ENCODE data around the gene ASB3. TPM values are rescaled to one million over a fixed set of nuclear protein-coding genes. Genes with fewer than 3 reads are reported as not detected.

Gene ASB3
- total RNA-seq, 1 donor from 2014 or later, result 36.6 TPM

GRCh38 chr2:53777134-53777533 is 9.6 kb downstream of the ASB3 start:
- peaks cover 8% of the 10 kb centered on the region for H3K9me3 Mint-ChIP-seq
- no peak for DNase-seq (ENCODE audit: low spot score in 2 of 2, unreplicated experiment in 2 of 2)
- no peaks in the 10 kb centered on the region for H3K27me3 Mint-ChIP-seq (ENCODE audit: low read depth)
- no peak for TF ChIP-seq CTCF (IDR thresholded peaks at IDR 0.05; ENCODE audit: unreplicated experiment)
- H3K4me3 Mint-ChIP-seq, result no peak overlapping the region
- H3K4me1 Mint-ChIP-seq, result peaks cover 3% of the 10 kb centered on the region
- peak overlapping the region; percentile 14 for H3K27ac Mint-ChIP-seq
- H3K36me3 Mint-ChIP-seq, result peaks cover 21% of the 10 kb centered on the region

DNA sequence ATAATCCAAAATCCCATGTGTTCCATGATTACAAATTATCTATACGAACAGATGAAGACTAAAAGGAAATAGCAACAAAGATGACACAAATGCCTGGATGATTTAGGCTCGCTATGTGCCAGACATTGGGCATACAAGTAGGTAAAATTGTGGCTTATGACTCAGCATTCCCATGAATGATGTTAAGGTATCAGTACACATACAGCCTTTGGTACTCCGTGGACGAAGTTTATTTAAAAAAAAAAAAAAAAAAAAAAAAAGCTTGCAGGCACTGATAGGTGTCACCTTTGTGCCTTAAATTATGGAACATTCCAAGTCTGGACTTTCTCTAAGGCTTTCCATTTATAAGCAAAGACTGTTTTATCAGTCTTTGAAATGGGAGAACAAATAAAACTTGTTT is 16.5 kb downstream of the ASB3 start:
- Mint-ChIP-seq H3K27ac (no peak overlapping the region), H3K9me3 (no peaks in the 10 kb centered on the region), H3K27me3 (ENCODE audit: low read depth) (no peaks in the 10 kb centered on the region), H3K36me3 (peaks cover 7% of the 10 kb centered on the region), H3K4me3 (no peak overlapping the region), H3K4me1 (peaks cover 9% of the 10 kb centered on the region)
- no peak for TF ChIP-seq CTCF (IDR thresholded peaks at IDR 0.05; ENCODE audit: unreplicated experiment)
- no peak for DNase-seq (ENCODE audit: low spot score in 2 of 2, unreplicated experiment in 2 of 2)

DNA sequence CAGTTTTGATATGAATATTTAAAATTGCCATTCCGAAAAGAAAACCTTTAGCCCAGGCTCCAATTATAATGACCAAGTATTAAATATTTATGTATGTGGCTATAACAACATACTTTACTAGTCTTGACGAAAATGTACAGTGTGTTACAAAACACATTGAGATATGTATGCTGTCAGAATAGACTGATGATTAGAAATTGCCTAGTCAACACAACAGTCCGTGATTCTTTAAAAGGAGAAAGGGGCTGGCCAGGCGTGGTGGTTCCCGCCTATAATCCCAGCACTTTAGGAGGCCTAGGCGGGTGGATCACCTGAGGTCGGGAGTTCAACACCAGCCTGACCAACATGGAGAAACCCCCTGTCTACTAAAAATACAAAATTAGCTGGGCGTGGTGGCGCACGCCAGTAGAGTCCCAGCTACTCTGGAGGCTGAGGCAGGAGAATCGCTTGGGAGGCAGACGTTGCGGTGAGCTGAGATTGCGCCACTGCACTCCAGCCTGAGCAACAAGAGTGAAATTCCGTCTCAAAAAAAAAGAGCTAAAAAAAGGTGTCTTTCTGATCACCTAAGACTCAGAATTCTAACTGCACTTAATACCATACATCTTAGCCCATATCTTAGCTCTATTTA is 17.3 kb downstream of the ASB3 start:
- peaks cover 7% of the 10 kb centered on the region for H3K36me3 Mint-ChIP-seq
- H3K9me3 Mint-ChIP-seq, result no peaks in the 10 kb centered on the region
- no peak for TF ChIP-seq CTCF (IDR thresholded peaks at IDR 0.05; ENCODE audit: unreplicated experiment)
- no peak for DNase-seq (ENCODE audit: low spot score in 2 of 2, unreplicated experiment in 2 of 2)
- H3K27me3 Mint-ChIP-seq (ENCODE audit: low read depth), result no peaks in the 10 kb centered on the region
- H3K27ac Mint-ChIP-seq, result no peak overlapping the region
- H3K4me1 Mint-ChIP-seq, result peaks cover 9% of the 10 kb centered on the region
- no peak overlapping the region for H3K4me3 Mint-ChIP-seq

DNA sequence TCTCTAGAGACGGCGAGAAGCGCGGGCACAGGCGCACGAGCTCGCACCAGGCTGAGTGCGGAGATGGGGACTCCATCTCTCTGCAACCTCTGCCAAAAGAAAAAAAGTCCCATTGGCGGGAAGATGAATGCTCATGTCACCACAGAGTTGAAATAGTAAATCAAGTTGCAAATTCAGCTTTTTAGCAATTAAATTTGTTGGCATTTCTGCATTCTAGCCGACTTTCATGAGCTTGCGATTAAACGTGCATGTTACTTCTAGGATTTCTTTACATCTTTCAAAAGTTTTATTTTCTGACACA is 18.6 kb downstream of the ASB3 start:
- H3K9me3 Mint-ChIP-seq, result no peaks in the 10 kb centered on the region
- TF ChIP-seq CTCF (IDR thresholded peaks at IDR 0.05; ENCODE audit: unreplicated experiment), result no peak
- H3K36me3 Mint-ChIP-seq, result peaks cover 6% of the 10 kb centered on the region
- H3K27me3 Mint-ChIP-seq (ENCODE audit: low read depth), result no peaks in the 10 kb centered on the region
- DNase-seq (ENCODE audit: low spot score in 2 of 2, unreplicated experiment in 2 of 2), result no peak
- peak overlapping the region; percentile 90 for H3K4me3 Mint-ChIP-seq
- peaks cover 9% of the 10 kb centered on the region for H3K4me1 Mint-ChIP-seq
- peak overlapping the region; percentile 83 for H3K27ac Mint-ChIP-seq

DNA sequence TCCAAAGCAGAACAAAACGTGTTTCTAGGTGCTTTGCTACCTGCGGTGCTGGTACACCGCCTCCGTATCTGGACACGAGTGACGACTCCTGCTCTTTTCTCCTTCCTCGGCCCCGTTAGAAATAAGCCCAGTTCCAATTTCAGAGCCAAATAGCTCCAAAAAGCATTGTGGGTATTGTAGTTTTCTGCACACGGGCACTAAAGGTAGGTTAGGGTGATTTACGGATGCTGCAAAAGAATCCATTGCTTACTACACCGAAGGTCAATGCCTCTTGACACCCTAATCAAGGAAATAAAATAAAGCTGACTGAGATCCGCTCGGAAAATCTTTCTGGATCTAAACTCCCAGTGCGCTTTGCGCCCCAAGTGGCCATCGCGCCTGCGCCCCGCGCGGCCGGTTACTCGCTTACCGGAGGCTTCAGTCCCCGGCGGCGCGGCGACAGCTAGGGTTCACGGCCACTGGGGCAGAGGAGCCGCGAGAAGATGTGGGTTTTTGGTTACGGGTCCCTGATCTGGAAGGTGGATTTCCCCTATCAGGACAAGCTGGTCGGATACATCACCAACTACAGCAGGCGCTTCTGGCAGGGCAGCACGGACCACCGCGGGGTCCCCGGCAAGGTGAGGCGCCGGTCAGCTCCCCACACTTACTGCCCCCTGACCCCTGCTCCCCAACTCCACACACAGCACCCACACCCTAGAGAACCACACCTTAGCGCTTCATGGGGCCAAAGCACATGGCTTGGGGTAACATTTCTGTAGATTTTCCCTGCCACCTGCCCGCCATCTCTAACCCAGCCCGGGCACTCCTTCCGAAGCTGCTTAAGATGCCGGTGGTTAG is 19.1 kb downstream of the ASB3 start, which contains the start of gene CHAC2:
Gene CHAC2 (plus strand): TSS at position 400 of the 837 bp plus-strand sequence. CDS start 83 bp downstream, at position 483.
- H3K36me3 Mint-ChIP-seq, result peaks cover 6% of the 10 kb centered on the region
- peak within 1 kb of the TSS; percentile 83 for H3K27ac Mint-ChIP-seq
- peaks cover 9% of the 10 kb centered on the region for H3K4me1 Mint-ChIP-seq
- peak within 1 kb of the TSS; percentile 90 for H3K4me3 Mint-ChIP-seq
- H3K27me3 Mint-ChIP-seq (ENCODE audit: low read depth), result no peaks in the 10 kb centered on the region
- peak; percentile 62 for TF ChIP-seq CTCF (IDR thresholded peaks at IDR 0.05; ENCODE audit: unreplicated experiment)
- peak; percentile 57 to 84 for DNase-seq (ENCODE audit: low spot score in 2 of 2, unreplicated experiment in 2 of 2)
- no peaks in the 10 kb centered on the region for H3K9me3 Mint-ChIP-seq

All from mesothelial cell of epicardium (in vitro differentiated cells).